GM19238 (cell line): Measurements from ENCODE around the gene AMDHD2.

ENCODE experiments used
- DNase-seq: peaks from one replicate; pipeline ENCODE4 v3.0.0; 2011; ENCODE audit warnings: low spot score; ENCODE audit not compliant: insufficient read length

Gene AMDHD2

GRCh38 chr16:2482708-2483534 lies 37.2 kb upstream of the AMDHD2 start:
- DNase-seq: no peak

- no peak for DNase-seq
Measured at GRCh38 chr16:2483939-2484897, 36.0 kb upstream of the AMDHD2 start.

GRCh38 chr16:2484898-2485508 lies 35.2 kb upstream of the AMDHD2 start:
- no peak for DNase-seq

GRCh38 chr16:2485811-2486507 lies 34.2 kb upstream of the AMDHD2 start:
- no peak for DNase-seq

- DNase-seq: peak; percentile 91
Measured at GRCh38 chr16:2486645-2487516, 33.3 kb upstream of the AMDHD2 start.

DNA sequence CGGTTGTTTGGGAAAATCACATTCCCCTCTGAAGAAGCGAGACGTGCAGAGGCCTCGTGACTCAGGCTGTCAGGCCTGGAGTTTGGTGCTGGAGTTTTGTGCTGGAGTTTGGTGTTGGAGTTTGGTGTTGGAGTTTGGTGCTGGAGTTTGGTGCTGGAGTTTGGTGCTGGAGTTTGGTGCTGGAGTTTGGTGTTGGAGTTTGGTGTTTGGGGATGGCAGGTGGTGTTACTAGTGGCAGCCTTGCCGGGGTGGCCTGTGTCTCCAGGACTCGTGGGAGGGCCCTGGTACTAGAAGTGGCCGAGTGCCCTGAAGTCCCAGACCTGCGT lies 32.7 kb upstream of the AMDHD2 start:
- no peak for DNase-seq

GRCh38 chr16:2487903-2488531 lies 32.2 kb upstream of the AMDHD2 start:
- no peak for DNase-seq

- no peak for DNase-seq
Measured at GRCh38 chr16:2489581-2489980, 30.6 kb upstream of the AMDHD2 start.

- DNase-seq: no peak
Measured at GRCh38 chr16:2490190-2491105, 29.7 kb upstream of the AMDHD2 start.

DNA sequence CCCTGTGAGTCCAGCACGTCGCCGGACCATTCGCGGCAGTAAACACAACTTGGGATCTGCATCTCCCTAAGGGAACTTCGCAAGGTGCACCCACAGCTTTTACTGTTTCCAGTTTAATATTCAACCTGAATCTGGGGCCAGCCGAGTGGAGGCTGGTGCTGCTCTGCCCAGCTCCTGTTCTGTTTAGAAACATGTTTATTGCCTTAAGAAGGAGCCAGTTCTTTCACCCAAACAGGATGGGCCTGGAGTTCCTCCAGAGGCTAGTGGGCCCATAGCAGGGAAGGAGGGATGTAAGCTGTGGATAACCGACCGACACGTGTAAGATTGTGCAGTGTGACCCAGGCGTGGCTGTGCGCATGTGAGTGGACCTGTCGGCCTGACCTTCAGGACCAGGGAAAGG lies 27.9 kb upstream of the AMDHD2 start:
- no peak for DNase-seq

DNA sequence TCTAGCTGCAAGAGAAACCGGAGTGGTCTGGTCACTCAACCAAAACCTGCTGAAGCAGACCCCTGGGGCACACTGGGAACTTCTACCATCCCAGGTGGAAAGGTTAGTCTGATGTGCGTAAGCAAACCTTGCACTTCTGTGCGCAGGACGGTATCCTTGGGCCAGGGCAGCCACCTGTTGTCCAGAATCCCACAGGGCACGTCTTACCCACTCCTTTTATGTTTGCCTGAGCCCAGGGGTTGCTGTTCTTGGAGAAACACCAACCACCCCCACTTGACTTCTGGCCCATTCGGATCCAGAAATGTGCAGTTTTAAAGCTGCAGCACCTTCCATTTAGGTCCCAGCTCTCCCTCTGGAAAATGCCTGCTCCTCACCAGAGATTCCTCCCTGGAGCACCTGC lies 26.6 kb upstream of the AMDHD2 start:
- DNase-seq: no peak

GRCh38 chr16:2494616-2495015 lies 25.6 kb upstream of the AMDHD2 start:
- DNase-seq: no peak

DNA sequence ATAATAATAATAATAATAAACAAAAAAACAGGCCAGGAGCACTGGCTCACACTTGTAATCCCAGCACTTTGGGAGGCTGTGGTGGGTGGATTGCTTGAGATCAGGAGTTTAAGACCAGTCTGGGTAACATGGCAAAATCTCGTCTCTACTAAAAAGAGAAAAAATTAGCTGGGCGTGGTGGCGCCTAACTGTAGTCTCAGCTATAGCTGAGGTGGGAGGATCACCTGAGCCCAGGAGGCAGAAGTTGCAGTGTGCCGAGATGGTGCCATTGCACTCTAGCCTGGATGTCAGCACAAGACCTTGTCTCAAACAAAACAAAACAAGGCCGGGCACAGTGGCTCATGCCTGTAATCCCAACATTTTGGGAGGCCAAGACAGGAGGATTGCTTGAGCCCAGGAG lies 25.1 kb upstream of the AMDHD2 start:
- no peak for DNase-seq

- no peak for DNase-seq
Measured at GRCh38 chr16:2496223-2497115, 23.7 kb upstream of the AMDHD2 start.

GRCh38 chr16:2497116-2497630 lies 23.0 kb upstream of the AMDHD2 start:
- DNase-seq: no peak

GRCh38 chr16:2497695-2498484 lies 22.3 kb upstream of the AMDHD2 start:
- DNase-seq: no peak
